IPS-NIHi7 (cell line): ENCODE measurements around the gene AKR7A2.

ENCODE experiments used
- DNase-seq: peaks from one replicate; pipeline ENCODE4 v3.0.0; 2012; ENCODE audit warnings: mixed read lengths; ENCODE audit errors: extremely low spot score

AKR7A2 gene

GRCh38 chr1:19311931-19312781 lies at the start of gene AKR7A2, which contains the start of gene SLC66A1:
TSS of gene AKR7A2 (minus strand) at chr1:19312144. CDS start at chr1:19312124, 20 bp downstream.
TSS of gene SLC66A1 (plus strand) at chr1:19312326. CDS start at chr1:19317678, 5,352 bp downstream.
- DNase-seq: peak; percentile 100

DNA sequence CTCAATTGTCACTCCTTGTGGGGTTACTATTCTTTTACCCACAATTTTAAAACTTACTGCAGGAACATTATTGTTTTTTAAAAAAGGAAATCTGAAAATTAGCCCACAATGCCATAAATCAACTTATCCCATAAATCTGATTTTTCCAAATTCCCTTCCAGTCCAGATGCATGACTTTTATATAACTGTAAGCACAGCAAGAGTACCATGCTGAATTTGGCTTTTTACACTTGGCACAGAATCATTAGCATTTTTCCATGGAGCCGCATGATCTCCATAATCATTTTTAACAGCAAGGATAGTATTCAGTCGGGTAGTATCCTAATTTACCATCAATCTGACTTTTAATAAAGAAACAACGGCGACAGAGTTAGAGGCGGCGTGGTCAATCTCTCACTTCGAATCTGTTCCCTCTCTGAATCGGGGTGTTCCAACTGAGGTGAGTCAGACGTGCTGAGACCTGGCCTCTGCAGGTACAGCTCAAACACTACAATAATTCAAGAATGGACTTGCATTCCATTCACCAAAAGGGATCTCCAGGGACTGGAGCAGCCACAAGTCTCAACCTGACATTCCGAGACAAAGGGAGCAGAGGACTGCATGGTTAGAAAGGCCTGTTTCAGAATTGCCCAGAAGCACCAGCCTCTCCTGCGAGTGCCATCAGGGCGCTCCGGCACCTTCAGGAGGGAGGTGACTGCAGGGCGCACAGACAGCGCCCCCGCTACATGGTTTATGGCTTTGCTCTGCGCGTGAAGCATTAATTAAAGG lies 49.1 kb upstream of the AKR7A2 start:
- no peak for DNase-seq

GRCh38 chr1:19360432-19360831 lies 48.5 kb upstream of the AKR7A2 start:
- DNase-seq: no peak

DNA sequence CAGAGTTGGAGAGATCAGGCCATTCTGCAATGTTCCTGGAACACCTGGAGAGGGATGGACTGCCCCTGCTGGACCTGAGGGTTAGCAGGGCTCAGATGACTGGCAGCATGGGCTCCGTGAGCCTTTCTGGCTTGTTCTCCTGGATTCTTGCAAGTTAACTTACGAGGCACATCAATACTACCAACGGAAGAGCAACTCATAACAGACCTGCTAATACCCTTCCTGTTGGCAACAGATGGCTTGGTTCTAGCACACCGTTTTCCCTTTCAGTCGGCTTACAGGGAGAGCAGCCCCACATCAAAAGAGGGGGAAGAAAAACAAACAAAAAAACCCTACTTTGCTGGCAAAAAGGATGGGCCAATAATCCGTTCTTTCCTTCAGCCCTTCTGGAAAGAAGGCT lies 48.1 kb upstream of the AKR7A2 start:
- no peak for DNase-seq

DNA sequence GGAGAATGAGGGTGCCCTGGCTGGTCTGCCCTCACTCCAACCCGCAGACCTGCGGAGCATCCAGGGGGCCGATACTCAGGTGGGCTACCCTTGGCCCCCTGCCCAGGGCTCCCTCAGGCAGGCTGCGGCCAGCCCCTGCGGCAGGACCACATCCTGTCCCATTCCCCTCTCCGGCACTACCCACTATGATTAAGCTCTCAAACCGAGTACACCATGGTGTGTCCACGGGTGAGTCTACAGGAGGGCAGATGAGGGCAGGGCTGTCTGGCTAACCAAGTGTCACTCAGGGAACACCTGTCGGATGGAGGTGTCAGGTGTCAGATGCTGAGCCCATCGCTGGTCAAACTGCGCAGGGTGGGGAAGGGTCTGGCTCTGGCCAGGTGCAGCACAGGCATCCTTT lies 47.4 kb upstream of the AKR7A2 start:
- no peak for DNase-seq

- DNase-seq: no peak
Measured at GRCh38 chr1:19358710-19359109, 46.8 kb upstream of the AKR7A2 start.

DNA sequence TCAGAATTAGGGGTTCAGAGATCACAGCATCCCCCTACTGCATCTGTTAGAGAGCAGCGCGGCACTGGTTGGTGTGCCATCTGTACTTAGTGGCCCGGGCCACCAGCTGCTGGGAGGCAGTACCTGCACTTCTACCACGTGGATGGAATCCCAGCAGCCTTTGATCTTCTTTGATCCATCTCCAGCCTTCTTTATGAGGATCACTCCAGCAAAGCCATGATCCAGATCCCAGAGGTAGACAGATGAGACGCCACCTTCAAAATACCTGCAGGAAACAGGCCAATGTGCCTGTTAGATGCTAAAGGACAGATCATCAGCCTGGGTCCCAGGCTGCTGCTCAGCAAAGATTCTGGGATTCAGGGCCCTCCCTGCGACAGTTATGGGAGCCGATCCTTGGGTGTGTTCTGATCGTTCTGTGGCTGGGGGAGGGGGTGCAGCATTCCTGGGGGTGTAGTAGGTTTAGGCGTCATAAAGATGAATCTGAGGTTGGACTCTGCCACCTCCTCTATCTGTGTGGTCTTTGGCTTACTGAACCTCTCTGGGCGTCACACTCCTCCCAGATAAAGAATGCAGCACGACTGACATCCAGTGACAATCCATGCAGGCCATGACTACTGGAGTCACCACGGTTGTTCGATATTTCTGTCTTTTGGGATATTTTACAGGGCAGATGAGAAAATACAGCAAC lies 45.5 kb upstream of the AKR7A2 start:
- DNase-seq: no peak

DNA sequence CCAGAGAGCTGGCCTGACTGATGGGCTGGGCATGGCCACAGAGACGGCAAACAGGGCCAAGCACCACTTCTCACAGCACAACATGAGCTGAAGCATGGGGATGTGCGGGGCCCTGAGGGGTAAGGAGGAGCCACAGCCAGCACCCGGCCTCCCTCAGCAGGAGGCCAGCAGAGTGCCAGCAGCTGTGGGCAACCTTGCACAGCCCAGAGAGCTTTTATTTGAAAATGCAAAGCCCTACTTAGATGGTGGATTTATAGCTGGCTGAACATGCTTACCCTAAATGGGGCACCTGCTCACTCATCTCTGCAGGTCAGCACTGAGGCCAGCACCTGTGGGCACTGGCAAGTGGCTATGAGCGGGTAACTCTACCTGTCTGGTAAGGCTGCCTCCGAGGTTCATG lies 44.3 kb upstream of the AKR7A2 start:
- DNase-seq: no peak

DNA sequence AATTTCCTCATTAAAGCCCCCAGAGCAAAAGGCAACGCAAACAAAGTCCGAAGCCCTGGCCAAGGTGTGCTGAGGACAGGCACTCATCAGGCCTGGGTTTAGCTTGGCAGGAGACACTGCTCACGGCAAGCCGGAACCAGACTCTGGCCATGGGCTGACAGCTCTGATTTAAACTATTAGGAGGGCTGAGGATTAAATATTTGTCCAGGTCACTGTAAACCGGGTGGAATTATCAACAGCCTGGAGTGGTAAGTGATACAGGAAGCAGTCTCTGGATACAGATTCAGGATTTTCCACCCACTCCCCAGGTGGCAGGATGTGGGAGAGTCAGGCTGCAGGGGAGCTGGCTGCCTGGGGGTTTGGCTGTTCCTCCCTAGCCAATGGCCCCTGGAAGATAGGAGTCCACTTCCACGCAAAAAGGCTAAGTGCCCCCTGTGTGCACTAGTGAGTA lies 42.6 kb upstream of the AKR7A2 start:
- DNase-seq: no peak

- peak; percentile 82 for DNase-seq
Measured at GRCh38 chr1:19353596-19353995, 41.7 kb upstream of the AKR7A2 start.

DNA sequence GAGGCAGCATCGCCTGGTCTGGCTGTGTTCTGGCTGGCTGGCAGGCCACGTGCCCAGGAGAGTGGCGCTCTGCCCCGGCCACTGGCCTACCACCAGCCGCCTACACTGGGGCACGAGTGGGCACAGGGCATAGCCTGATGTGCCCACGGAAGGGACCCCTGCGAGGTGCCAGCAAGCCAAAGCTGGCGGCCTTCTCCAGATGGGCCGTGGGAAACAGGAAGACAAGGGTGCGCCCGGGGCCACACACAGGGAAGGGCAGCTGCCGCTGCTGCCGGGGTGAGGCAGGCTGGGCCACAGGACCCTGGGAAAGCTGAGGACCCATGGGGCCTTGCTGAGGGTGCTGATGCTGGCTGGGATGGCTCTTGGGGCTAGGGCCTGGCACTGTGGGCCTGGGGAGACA lies 40.9 kb upstream of the AKR7A2 start:
- no peak for DNase-seq

- DNase-seq: no peak
Measured at GRCh38 chr1:19351873-19352272, 39.9 kb upstream of the AKR7A2 start.

- no peak for DNase-seq
Measured at GRCh38 chr1:19350566-19350965, 38.6 kb upstream of the AKR7A2 start.

DNA sequence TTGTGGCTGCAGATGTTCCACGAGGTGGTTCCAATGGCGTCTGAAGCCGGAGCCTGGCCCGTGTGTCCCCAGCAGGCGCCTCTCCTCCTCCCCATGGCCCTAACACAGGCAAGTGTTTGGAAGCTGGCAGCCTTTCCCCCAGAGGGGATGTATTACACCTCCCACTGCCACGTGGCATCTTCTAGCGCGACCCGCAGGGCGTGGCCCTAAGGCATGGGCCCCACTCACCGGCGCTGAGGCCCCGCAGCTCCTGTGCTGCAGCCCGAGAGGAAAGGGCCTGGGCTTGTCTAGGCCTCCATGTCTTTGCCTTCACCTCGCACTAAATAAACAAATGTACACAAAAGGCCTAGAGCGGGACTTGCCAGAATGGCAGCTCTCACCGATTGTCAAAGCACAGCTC lies 38.1 kb upstream of the AKR7A2 start:
- no peak for DNase-seq

- DNase-seq: no peak
Measured at GRCh38 chr1:19348441-19349198, 36.7 kb upstream of the AKR7A2 start.

GRCh38 chr1:19347533-19348172 lies 35.7 kb upstream of the AKR7A2 start:
- no peak for DNase-seq

DNA sequence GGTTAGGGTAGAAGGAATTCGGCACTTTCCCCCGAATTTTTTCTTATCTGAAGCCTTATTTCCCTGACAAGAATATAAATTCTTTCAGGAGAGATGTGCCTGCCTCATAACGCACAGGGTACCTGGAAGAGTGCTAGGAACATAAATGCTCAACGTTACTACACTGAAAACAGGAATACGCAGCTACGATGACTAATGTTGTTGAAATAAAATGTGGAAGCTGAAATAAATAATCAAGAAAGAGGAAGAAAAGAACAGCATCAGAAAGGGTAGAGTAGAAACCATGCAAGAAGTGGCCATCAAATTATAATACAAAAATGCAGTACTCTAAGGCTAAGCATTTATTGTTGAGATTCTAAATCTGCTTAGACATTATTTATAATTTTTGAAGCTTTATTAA lies 34.1 kb upstream of the AKR7A2 start:
- DNase-seq: no peak

- DNase-seq: no peak
Measured at GRCh38 chr1:19345391-19345790, 33.4 kb upstream of the AKR7A2 start.

GRCh38 chr1:19344831-19345230 lies 32.9 kb upstream of the AKR7A2 start:
- no peak for DNase-seq

DNA sequence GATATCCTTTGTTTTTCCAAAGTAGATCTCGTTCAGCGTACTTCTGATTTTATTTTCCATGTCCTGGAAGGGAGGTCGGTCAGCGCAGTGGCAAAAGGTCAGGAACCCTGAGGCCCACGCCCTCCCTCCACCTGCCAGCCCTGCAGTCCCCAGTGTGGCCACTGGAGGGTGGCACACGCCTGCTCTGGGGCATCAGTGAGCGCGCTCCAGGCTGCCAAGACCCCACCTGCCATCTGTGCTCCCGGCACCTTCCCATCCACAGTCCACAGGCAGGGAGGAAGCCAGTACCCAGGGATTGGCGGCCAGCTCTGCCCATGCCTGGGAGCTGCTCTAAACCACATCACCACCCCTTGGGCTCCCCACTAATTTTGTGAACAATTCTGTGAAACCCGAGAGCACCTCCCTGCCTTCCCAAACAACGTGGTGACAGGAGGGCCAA lies 32.4 kb upstream of the AKR7A2 start:
- DNase-seq: peak; percentile 79
